ENCODE results near the gene SPACA4. TPM values are rescaled to one million over a fixed set of nuclear protein-coding genes. Genes with fewer than 3 reads are reported as not detected.
A peak's percentile ranks its signal among the peaks of the same experiment; 100 is the strongest.

Gene SPACA4
- total and polyA plus RNA-seq, 9 of the 15 experiments (the other 6 are each of a cell fraction or from before 2014, with no cell fraction given): not detected

GRCh38 chr19:48588670-48589401 is 17.7 kb upstream of the SPACA4 start (continued):
- TF ChIP-seq, protein P1, sequence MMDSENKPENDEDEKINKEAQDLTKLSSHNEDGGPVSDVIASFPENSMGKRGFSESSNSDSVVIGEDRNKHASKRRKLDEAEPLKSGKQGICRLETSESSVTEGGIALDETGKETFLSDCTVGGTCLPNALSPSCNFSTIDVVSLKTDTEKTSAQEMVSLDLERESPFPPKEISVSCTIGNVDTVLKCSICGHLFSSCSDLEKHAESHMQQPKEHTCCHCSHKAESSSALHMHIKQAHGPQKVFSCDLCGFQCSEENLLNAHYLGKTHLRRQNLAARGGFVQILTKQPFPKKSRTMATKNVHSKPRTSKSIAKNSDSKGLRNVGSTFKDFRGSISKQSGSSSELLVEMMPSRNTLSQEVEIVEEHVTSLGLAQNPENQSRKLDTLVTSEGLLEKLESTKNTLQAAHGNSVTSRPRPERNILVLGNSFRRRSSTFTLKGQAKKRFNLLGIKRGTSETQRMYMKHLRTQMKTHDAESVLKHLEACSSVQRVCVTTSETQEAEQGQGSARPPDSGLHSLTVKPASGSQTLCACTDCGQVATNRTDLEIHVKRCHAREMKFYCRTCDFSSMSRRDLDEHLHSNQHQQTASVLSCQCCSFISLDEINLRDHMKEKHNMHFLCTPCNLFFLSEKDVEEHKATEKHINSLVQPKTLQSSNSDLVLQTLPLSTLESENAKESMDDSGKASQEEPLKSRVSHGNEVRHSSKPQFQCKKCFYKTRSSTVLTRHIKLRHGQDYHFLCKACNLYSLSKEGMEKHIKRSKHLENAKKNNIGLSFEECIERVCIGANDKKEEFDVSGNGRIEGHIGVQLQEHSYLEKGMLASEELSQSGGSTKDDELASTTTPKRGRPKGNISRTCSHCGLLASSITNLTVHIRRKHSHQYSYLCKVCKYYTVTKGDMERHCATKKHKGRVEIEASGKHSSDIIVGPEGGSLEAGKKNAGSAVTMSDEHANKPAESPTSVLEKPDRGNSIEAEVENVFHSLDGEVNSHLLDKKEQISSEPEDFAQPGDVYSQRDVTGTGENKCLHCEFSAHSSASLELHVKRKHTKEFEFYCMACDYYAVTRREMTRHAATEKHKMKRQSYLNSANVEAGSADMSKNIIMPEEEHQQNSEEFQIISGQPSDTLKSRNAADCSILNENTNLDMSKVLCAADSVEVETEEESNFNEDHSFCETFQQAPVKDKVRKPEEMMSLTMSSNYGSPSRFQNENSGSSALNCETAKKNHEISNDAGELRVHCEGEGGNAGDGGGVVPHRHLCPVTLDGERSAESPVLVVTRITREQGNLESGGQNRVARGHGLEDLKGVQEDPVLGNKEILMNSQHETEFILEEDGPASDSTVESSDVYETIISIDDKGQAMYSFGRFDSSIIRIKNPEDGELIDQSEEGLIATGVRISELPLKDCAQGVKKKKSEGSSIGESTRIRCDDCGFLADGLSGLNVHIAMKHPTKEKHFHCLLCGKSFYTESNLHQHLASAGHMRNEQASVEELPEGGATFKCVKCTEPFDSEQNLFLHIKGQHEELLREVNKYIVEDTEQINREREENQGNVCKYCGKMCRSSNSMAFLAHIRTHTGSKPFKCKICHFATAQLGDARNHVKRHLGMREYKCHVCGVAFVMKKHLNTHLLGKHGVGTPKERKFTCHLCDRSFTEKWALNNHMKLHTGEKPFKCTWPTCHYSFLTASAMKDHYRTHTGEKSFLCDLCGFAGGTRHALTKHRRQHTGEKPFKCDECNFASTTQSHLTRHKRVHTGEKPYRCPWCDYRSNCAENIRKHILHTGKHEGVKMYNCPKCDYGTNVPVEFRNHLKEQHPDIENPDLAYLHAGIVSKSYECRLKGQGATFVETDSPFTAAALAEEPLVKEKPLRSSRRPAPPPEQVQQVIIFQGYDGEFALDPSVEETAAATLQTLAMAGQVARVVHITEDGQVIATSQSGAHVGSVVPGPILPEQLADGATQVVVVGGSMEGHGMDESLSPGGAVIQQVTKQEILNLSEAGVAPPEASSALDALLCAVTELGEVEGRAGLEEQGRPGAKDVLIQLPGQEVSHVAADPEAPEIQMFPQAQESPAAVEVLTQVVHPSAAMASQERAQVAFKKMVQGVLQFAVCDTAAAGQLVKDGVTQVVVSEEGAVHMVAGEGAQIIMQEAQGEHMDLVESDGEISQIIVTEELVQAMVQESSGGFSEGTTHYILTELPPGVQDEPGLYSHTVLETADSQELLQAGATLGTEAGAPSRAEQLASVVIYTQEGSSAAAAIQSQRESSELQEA (IDR thresholded peaks at IDR 0.05; ENCODE audit: low read depth): peak; percentile 51; the same call in 1 of the 2 replicates
- TF ChIP-seq POLR2A (conservative IDR thresholded peaks at IDR 0.05): peak; percentile 60
- no peak for TF ChIP-seq ZNF780A (CRISPR knock-in tag; IDR thresholded peaks at IDR 0.05)
- 0 out of 2 replicates have a peak, but pooled peaks have one; percentile 19 for TF ChIP-seq ZBTB9 (CRISPR knock-in tag; IDR thresholded peaks at IDR 0.05)
- TF ChIP-seq AFF1 (IDR thresholded peaks at IDR 0.05; ENCODE audit: low read depth in 1 of 2, partially characterized antibody in 2 of 2): peak in 1 of 2 experiments; percentile 89
- TF ChIP-seq ZBTB7A (IDR thresholded peaks at IDR 0.05; ENCODE audit: borderline replicate concordance, control insufficient read depth, low read depth, low read length): peak; percentile 98
- TF ChIP-seq KAT8 (IDR thresholded peaks at IDR 0.05; ENCODE audit: low read depth): no peak
- peak; percentile 28 to 84; a peak in 2 of 4 replicates for TF ChIP-seq MLLT1 (IDR thresholded peaks at IDR 0.05)
- TF ChIP-seq EP400 (IDR thresholded peaks at IDR 0.05): peak; percentile 88
- TF ChIP-seq ZBTB1 (CRISPR knock-in tag; IDR thresholded peaks at IDR 0.05; ENCODE audit: borderline replicate concordance, low read depth): peak; percentile 72; the same call in 1 of the 2 replicates
- TF ChIP-seq ZNF354B (CRISPR knock-in tag; IDR thresholded peaks at IDR 0.05): no peak
- peak; percentile 13; the same call in 1 of the 2 replicates for TF ChIP-seq CBFA2T3 (IDR thresholded peaks at IDR 0.05)
- peak; percentile 49 for TF ChIP-seq NCOR1 (IDR thresholded peaks at IDR 0.05)
